K562 (cell line): ENCODE measurements around the gene TNFRSF19. TPM values are rescaled to one million over a fixed set of nuclear protein-coding genes. Genes with fewer than 3 reads are reported as not detected.

Experiments used
- ATAC-seq: fragments of 200-7000 bp; cut with Tn5 transposase; 3 replicates; pipeline ENCODE4 v1.9.1; 2020; ENCODE audit warnings: moderate library complexity
- BruUV-seq: library from RNA; stranded (reverse); fragments of 400-500 nt; replicated peaks from 2 replicates; lab custom pipeline; 2021; lab: Mats Ljungman, UMichigan
- CTCF ChIA-PET: fragments of 300-600 bp; formaldehyde crosslinking; extraction: SDS; loops from one replicate; lab custom pipeline; 2021; ENCODE audit warnings: low intra/inter-chr PET ratio; lab: Yijun Ruan, JAX
- POLR2A ChIA-PET: fragments of 300-600, 350-650 bp; sonication (Branson Sonifier 250); formaldehyde crosslinking; extraction: SDS; loops from one replicate; lab custom pipeline; 2021; ENCODE audit warnings: antibody characterized with exemption, inconsistent platforms; lab: Yijun Ruan, JAX
- DNase-seq, 4 experiments: peaks; one replicate each; pipeline versions ENCODE4 v3.0.0 to v3.0.0-alpha.2; 2011 to 2018; ENCODE audit warnings: low spot score in 3 of 4, mixed read lengths in 3 of 4; ENCODE audit errors: extremely low read depth in 1 of 4
- FAIRE-seq: peaks from 2 replicates; lab custom pipeline; 2011; peaks lifted over from hg19 to GRCh38; lab: Jason Lieb, UNC
- H2AFZ ChIP-seq: 2 replicates; pipeline ENCODE4 v1.6.0; 2011; ENCODE audit warnings: low read depth, low read length, control low read depth, inconsistent platforms
- H3K27ac ChIP-seq: fragments of 200-600 bp; 3 replicates; pipeline ENCODE4 v1.8.0; 2011; ENCODE audit warnings: low read depth, mild to moderate bottlenecking, control low read depth, inconsistent platforms, low read length, moderate library complexity, mixed read lengths; ENCODE audit errors: extremely low read depth
- H3K27me3 ChIP-seq, 2 experiments: fragments of 300-600 bp in 1 of 2; 2 replicates in 1 of 2; 3 replicates in 1 of 2; pipeline versions ENCODE4 v1.6.0 to v1.8.0; 2011; ENCODE audit warnings: inconsistent platforms in 2 of 2, low read length in 2 of 2, mild to moderate bottlenecking in 1 of 2, mixed read lengths in 1 of 2, moderate library complexity in 1 of 2; ENCODE audit not compliant: control insufficient read depth in 2 of 2, insufficient read depth in 2 of 2
- H3K36me3 ChIP-seq: fragments of 300-600 bp; 3 replicates; pipeline ENCODE4 v1.8.0; 2011; ENCODE audit warnings: mild to moderate bottlenecking, low read length, inconsistent platforms; ENCODE audit not compliant: control insufficient read depth, insufficient read depth
- H3K4me1 ChIP-seq, 2 experiments: fragments of 200-600 bp in 1 of 2; replicated peaks in 1 of 2; 2 replicates in 1 of 2; 3 replicates in 1 of 2; pipeline versions ENCODE4 v1.5.1 to v1.8.0; 2011; ENCODE audit warnings: inconsistent platforms in 2 of 2, low read length in 2 of 2, mild to moderate bottlenecking in 1 of 2, mixed read lengths in 1 of 2, moderate library complexity in 1 of 2; ENCODE audit not compliant: control insufficient read depth in 2 of 2, insufficient read depth in 2 of 2
- H3K4me2 ChIP-seq: 2 replicates; pipeline ENCODE4 v1.6.1; 2011; ENCODE audit warnings: low read length, control low read depth, inconsistent platforms, mixed read lengths; ENCODE audit not compliant: insufficient read depth
- H3K4me3 ChIP-seq: fragments of 200-600 bp; sonication (generic), shearing (Covaris generic); 2 replicates; pipeline ENCODE4 v1.5.1; 2016; ENCODE audit warnings: control low read depth, inconsistent platforms
- H3K79me2 ChIP-seq: fragments of 200-600 bp; 3 replicates; pipeline ENCODE4 v1.8.0; 2011; ENCODE audit warnings: low read length, inconsistent platforms; ENCODE audit not compliant: control insufficient read depth, insufficient read depth
- H3K9ac ChIP-seq, 2 experiments: 2 replicates each; pipeline versions ENCODE4 v1.6.0 to v1.6.1; 2011; ENCODE audit warnings: low read depth in 2 of 2, low read length in 2 of 2, control low read depth in 1 of 2, inconsistent platforms in 1 of 2, mild to moderate bottlenecking in 1 of 2, mixed read lengths in 1 of 2; ENCODE audit not compliant: insufficient read depth in 1 of 2
- H3K9me1 ChIP-seq: one replicate; pipeline ENCODE4 v1.6.0; 2011; ENCODE audit warnings: inconsistent platforms, mild to moderate bottlenecking, low read length, moderate library complexity; ENCODE audit not compliant: control insufficient read depth, insufficient read depth
- H3K9me3 ChIP-seq: replicated peaks from 2 replicates; pipeline ENCODE4 v1.5.1; 2011; ENCODE audit warnings: low read depth, low read length, inconsistent platforms; ENCODE audit not compliant: control insufficient read depth, insufficient read depth
- H4K20me1 ChIP-seq: replicated peaks from 2 replicates; pipeline ENCODE4 v1.6.1; 2011; ENCODE audit warnings: low read length, inconsistent platforms, mixed read lengths; ENCODE audit not compliant: control insufficient read depth, insufficient read depth
- CHD1 ChIP-seq: fragments of 200-600 bp; sonication (generic); IDR thresholded peaks from one replicate; pipeline ENCODE4 v1.6.1; 2012; ENCODE audit warnings: mild to moderate bottlenecking, moderate library complexity, low read length, inconsistent platforms
- FOS ChIP-seq: IDR thresholded peaks from 3 replicates; pipeline ENCODE4 v1.6.1; 2011; ENCODE audit not compliant: insufficient read length; ENCODE audit errors: extremely low read depth
- HNRNPL ChIP-seq: fragments of 200-400 bp; formaldehyde crosslinking; IDR thresholded peaks from 2 replicates; pipeline ENCODE4 v1.6.1; 2017; ENCODE audit warnings: low read depth, mild to moderate bottlenecking, low read length
- NFIX ChIP-seq: fragments of 250-450 bp; sonication (Bioruptor Pico); IDR thresholded peaks from 2 replicates; pipeline ENCODE4 v1.4.0; 2020; ENCODE audit warnings: low read depth, mild to moderate bottlenecking, moderate library complexity
- ZFX ChIP-seq: sonication (generic); formaldehyde crosslinking; IDR thresholded peaks from 2 replicates; pipeline ENCODE4 v1.8.0; 2022; ENCODE audit warnings: mild to moderate bottlenecking, missing genetic modification reagents, moderate library complexity
- WGBS: fragments of 100-300 bp; shearing (Covaris generic); methylation state at CpG from one replicate; pipeline ENCODE4 v1.1.6; 2016; ENCODE audit warnings: low coverage, mixed read lengths; ENCODE audit not compliant: insufficient coverage; ENCODE audit errors: missing lambda C conversion rate; 5-methylcytosine and 5-hydroxymethylcytosine counted together
- in situ Hi-C: fragments of 300-500 bp; cut with MboI; formaldehyde crosslinking; loops from 4 replicates; pipeline ENCODE4 v1.15.0; 2018; ENCODE audit warnings: inconsistent platforms, mixed read lengths
- intact Hi-C: fragments of 100-400 bp; cut with micrococcal nuclease; formaldehyde crosslinking; loops from 2 replicates; pipeline ENCODE4 v1.14.2; 2022
- polyA plus RNA-seq, 8 experiments: library from polyadenylated mRNA; depleted of rRNA in 4 of 8; stranded (reverse) in 5 of 8; unstranded in 3 of 8; fragments of >200 nt; fragmentation: Nextera tagmentation in 2 of 8; fragmentation: Illumina TruSeq in 1 of 8; extraction: Ambion mirVana in 2 of 8; extraction: Trizol in 1 of 8; gene quantifications; 2 replicates each; pipeline versions ENCODE4 v1.2.1 to v1.2.3, GENCODE V29; 2011 to 2014; ENCODE audit warnings: inconsistent platforms in 1 of 8, missing spikeins in 1 of 8
- total RNA-seq, 7 experiments: library from RNA; depleted of rRNA in 6 of 7; stranded (reverse); fragments of >200 nt in 6 of 7; fragmentation: Illumina TruSeq in 2 of 7; extraction: Trizol in 2 of 7; gene quantifications; 2 replicates each; pipeline versions ENCODE4 v1.2.1 to v1.2.3, GENCODE V29; 2011 to 2021; ENCODE audit warnings: low replicate concordance in 1 of 7
- TF ChIP-seq, protein P1 (sequence below): fragments of 200-800 bp; sonication (Bioruptor generic); IDR thresholded peaks from 2 replicates; pipeline ENCODE4 v1.6.1; 2017; ENCODE audit warnings: missing genetic modification characterization, missing compliant biosample characterization
- TF ChIP-seq, protein P2 (sequence below): IDR thresholded peaks from 3 replicates; pipeline ENCODE4 v1.6.1; 2011; ENCODE audit warnings: borderline replicate concordance, mild to moderate bottlenecking, moderate library complexity; ENCODE audit not compliant: insufficient read length; ENCODE audit errors: extremely low read depth
- TF ChIP-seq, protein P3 (sequence below): fragments of 250-450 bp; sonication (Bioruptor Pico); IDR thresholded peaks from 2 replicates; pipeline ENCODE4 v1.8.0; 2022; ENCODE audit warnings: inconsistent platforms, mild to moderate bottlenecking, moderate library complexity, borderline replicate concordance

The TNFRSF19 gene
- total and polyA plus RNA-seq, 9 of the 15 experiments (the other 6 are each of a cell fraction or from before 2014, with no cell fraction given) = 0.01 to 0.07 TPM; not detected in 7

DNA sequence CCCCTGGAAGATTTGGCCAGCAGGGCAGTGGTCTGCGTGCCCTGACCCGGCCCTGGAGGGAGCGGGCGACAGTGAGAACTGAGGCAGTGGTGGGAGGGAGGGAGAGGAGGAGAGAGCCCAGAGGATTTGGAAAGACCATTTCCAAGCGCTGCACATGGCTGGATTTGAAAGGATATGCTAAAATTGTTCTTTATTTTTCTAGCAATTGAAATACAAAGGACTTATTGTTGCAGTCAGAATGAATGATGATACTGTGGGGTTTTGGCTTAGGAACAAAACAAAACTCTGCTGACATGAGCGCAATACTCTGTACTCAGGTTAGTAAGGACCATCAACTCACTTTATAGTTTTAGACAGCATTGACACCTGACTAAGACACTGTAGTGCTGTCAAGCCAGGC, 69.5 kb downstream of the TNFRSF19 start:
- FAIRE-seq (no peak), ATAC-seq (no peak)
- BruUV-seq = no TSS peak
- no peaks in the 10 kb centered on the region; the same call in 1 of the 2 replicates for H4K20me1 ChIP-seq
- H3K9me3 ChIP-seq = no peaks in the 10 kb centered on the region
- H3K27ac ChIP-seq = no peak overlapping the region
- POLR2A ChIA-PET = interaction anchor here (0.6 kb wide), 1 partner anchor 37 kb away, joined by 3 read pairs; no protein-coding TSS in a partner anchor
- TF ChIP-seq FOS (no peak), HNRNPL (no peak), NFIX (CRISPR knock-in tag) (no peak), ZFX (no peak), CHD1 (no peak)
- TF ChIP-seq, protein P1, sequence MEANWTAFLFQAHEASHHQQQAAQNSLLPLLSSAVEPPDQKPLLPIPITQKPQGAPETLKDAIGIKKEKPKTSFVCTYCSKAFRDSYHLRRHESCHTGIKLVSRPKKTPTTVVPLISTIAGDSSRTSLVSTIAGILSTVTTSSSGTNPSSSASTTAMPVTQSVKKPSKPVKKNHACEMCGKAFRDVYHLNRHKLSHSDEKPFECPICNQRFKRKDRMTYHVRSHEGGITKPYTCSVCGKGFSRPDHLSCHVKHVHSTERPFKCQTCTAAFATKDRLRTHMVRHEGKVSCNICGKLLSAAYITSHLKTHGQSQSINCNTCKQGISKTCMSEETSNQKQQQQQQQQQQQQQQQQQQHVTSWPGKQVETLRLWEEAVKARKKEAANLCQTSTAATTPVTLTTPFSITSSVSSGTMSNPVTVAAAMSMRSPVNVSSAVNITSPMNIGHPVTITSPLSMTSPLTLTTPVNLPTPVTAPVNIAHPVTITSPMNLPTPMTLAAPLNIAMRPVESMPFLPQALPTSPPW (CRISPR knock-in tag) = no peak
- TF ChIP-seq, protein P2, sequence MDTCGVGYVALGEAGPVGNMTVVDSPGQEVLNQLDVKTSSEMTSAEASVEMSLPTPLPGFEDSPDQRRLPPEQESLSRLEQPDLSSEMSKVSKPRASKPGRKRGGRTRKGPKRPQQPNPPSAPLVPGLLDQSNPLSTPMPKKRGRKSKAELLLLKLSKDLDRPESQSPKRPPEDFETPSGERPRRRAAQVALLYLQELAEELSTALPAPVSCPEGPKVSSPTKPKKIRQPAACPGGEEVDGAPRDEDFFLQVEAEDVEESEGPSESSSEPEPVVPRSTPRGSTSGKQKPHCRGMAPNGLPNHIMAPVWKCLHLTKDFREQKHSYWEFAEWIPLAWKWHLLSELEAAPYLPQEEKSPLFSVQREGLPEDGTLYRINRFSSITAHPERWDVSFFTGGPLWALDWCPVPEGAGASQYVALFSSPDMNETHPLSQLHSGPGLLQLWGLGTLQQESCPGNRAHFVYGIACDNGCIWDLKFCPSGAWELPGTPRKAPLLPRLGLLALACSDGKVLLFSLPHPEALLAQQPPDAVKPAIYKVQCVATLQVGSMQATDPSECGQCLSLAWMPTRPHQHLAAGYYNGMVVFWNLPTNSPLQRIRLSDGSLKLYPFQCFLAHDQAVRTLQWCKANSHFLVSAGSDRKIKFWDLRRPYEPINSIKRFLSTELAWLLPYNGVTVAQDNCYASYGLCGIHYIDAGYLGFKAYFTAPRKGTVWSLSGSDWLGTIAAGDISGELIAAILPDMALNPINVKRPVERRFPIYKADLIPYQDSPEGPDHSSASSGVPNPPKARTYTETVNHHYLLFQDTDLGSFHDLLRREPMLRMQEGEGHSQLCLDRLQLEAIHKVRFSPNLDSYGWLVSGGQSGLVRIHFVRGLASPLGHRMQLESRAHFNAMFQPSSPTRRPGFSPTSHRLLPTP = no peak
- TF ChIP-seq, protein P3, sequence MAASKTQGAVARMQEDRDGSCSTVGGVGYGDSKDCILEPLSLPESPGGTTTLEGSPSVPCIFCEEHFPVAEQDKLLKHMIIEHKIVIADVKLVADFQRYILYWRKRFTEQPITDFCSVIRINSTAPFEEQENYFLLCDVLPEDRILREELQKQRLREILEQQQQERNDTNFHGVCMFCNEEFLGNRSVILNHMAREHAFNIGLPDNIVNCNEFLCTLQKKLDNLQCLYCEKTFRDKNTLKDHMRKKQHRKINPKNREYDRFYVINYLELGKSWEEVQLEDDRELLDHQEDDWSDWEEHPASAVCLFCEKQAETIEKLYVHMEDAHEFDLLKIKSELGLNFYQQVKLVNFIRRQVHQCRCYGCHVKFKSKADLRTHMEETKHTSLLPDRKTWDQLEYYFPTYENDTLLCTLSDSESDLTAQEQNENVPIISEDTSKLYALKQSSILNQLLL (CRISPR knock-in tag) = no peak
- TF ChIP-seq, all 486 proteins: peak for 0
- Histone ChIP-seq H3K4me3 (no peak overlapping the region), H3K9ac (no peak overlapping the region), H3K36me3 (no peaks in the 10 kb centered on the region), H3K4me1 (no peaks in the 10 kb centered on the region), H2AFZ (no peak overlapping the region), H3K27me3 (no peaks in the 10 kb centered on the region; a peak in 1 of 5 replicates), H3K4me2 (no peak overlapping the region), H3K9me1 (no peaks in the 10 kb centered on the region), H3K79me2 (no peaks in the 10 kb centered on the region)
- in situ Hi-C loops (no loop called here), intact Hi-C loops (no loop called here)
- no peak for DNase-seq
- CTCF ChIA-PET = no interaction called here
- WGBS = 0% methylated on average over 2 of the region's 6 CpGs
